Muscle of leg (tissue), 11 donors: Measurements from ENCODE around the gene TAS2R40. TPM values are rescaled to one million over a fixed set of nuclear protein-coding genes. Genes with fewer than 3 reads are reported as not detected.
A peak's percentile ranks its signal among the peaks of the same experiment; 100 is the strongest.

ENCODE experiments used
- DNase-seq: peaks from one replicate; pipeline ENCODE4 v3.0.0; 2013
- H3K27ac ChIP-seq: one replicate; pipeline ENCODE4 v1.5.1; 2013; ENCODE audit warnings: mild to moderate bottlenecking, low read length, control low read depth
- H3K27me3 ChIP-seq: one replicate; pipeline ENCODE4 v1.6.1; 2013; ENCODE audit warnings: low read length; ENCODE audit not compliant: control insufficient read depth, insufficient read depth
- H3K36me3 ChIP-seq: one replicate; pipeline ENCODE4 v1.6.1; 2013; ENCODE audit warnings: low read length; ENCODE audit not compliant: control insufficient read depth, insufficient read depth
- H3K4me1 ChIP-seq: one replicate; pipeline ENCODE4 v1.6.1; 2013; ENCODE audit warnings: low read length; ENCODE audit not compliant: control insufficient read depth, insufficient read depth
- H3K4me3 ChIP-seq: one replicate; pipeline ENCODE4 v1.5.1; 2013; ENCODE audit warnings: low read length, control low read depth
- H3K9me3 ChIP-seq: replicated peaks from 2 replicates; pipeline ENCODE4 v1.6.1; 2013; ENCODE audit warnings: low read depth, low read length; ENCODE audit not compliant: control insufficient read depth
- WGBS: methylation state at CpG from one replicate; pipeline ENCODE4 v1.1.5; 2013; ENCODE audit warnings: missing lambda C conversion rate; ENCODE audit not compliant: insufficient coverage; 5-methylcytosine and 5-hydroxymethylcytosine counted together
- polyA plus RNA-seq, 8 donors: library from polyadenylated mRNA; unstranded; fragments of 120-200 nt; gene quantifications; one replicate each; pipeline versions ENCODE4 v1.2.1 to v1.2.3, GENCODE V29; 2013; ENCODE audit warnings: inconsistent platforms in 1 of 8, low replicate concordance in 1 of 8; ENCODE audit not compliant: insufficient read length in 8 of 8, insufficient read depth in 1 of 8
- total RNA-seq: library from RNA; stranded (reverse); fragments of 120-200 nt; gene quantifications from one replicate; pipeline ENCODE4 v1.2.4, GENCODE V29; 2013

Gene TAS2R40
- total and polyA plus RNA-seq, 9 donors: not detected

- WGBS: no CpG with 5 or more reads among the region's 3 CpGs
- no peak overlapping the region for H3K27ac ChIP-seq
- no peak overlapping the region for H3K4me3 ChIP-seq
- H3K9me3 ChIP-seq: peaks cover 7% of the 10 kb centered on the region
- peaks cover 2% of the 10 kb centered on the region for H3K4me1 ChIP-seq
- H3K36me3 ChIP-seq: no peaks in the 10 kb centered on the region
- no peaks in the 10 kb centered on the region for H3K27me3 ChIP-seq
- no peak for DNase-seq
Measured at GRCh38 chr7:143236408-143236990, 14.7 kb downstream of the TAS2R40 start.

- no peak overlapping the region for H3K4me3 ChIP-seq
- no peaks in the 10 kb centered on the region for H3K27me3 ChIP-seq
- peaks cover 7% of the 10 kb centered on the region for H3K9me3 ChIP-seq
- peaks cover 2% of the 10 kb centered on the region for H3K4me1 ChIP-seq
- DNase-seq: peak; percentile 41
- H3K27ac ChIP-seq: no peak overlapping the region
- no peaks in the 10 kb centered on the region for H3K36me3 ChIP-seq
Measured at GRCh38 chr7:143237366-143237765, 15.5 kb downstream of the TAS2R40 start.

- DNase-seq: no peak
- no CpG with 5 or more reads among the region's 1 CpG for WGBS
- H3K36me3 ChIP-seq: no peaks in the 10 kb centered on the region
- peaks cover 7% of the 10 kb centered on the region for H3K9me3 ChIP-seq
- peaks cover 5% of the 10 kb centered on the region for H3K4me1 ChIP-seq
- no peak overlapping the region for H3K4me3 ChIP-seq
- H3K27me3 ChIP-seq: no peaks in the 10 kb centered on the region
- no peak overlapping the region for H3K27ac ChIP-seq
Measured at GRCh38 chr7:143238289-143238980, 16.6 kb downstream of the TAS2R40 start.

GRCh38 chr7:143239813-143240212 is 18.0 kb downstream of the TAS2R40 start:
- Histone ChIP-seq H3K4me3 (no peak overlapping the region), H3K4me1 (peaks cover 5% of the 10 kb centered on the region), H3K9me3 (peaks cover 7% of the 10 kb centered on the region), H3K27ac (no peak overlapping the region), H3K36me3 (no peaks in the 10 kb centered on the region), H3K27me3 (no peaks in the 10 kb centered on the region)
- DNase-seq: peak; percentile 57

- Histone ChIP-seq H3K36me3 (no peaks in the 10 kb centered on the region), H3K27ac (peak overlapping the region; percentile 31), H3K9me3 (peaks cover 7% of the 10 kb centered on the region), H3K27me3 (no peaks in the 10 kb centered on the region), H3K4me3 (no peak overlapping the region), H3K4me1 (peaks cover 5% of the 10 kb centered on the region)
- DNase-seq: peak; percentile 89
- whole genome bisulfite sequencing: 3% methylated on average over 4 of the region's 9 CpGs
Measured at GRCh38 chr7:143240291-143241168, 18.7 kb downstream of the TAS2R40 start.

- H3K27ac ChIP-seq: no peak overlapping the region
- no peaks in the 10 kb centered on the region for H3K36me3 ChIP-seq
- H3K27me3 ChIP-seq: no peaks in the 10 kb centered on the region
- DNase-seq: no peak
- H3K4me1 ChIP-seq: peaks cover 5% of the 10 kb centered on the region
- WGBS: 100% methylated on average over 3 of the region's 11 CpGs
- H3K9me3 ChIP-seq: peaks cover 2% of the 10 kb centered on the region
- H3K4me3 ChIP-seq: no peak overlapping the region
Measured at GRCh38 chr7:143242306-143242705, 20.5 kb downstream of the TAS2R40 start.

- H3K27me3 ChIP-seq: no peaks in the 10 kb centered on the region
- peaks cover 5% of the 10 kb centered on the region for H3K4me1 ChIP-seq
- H3K27ac ChIP-seq: no peak overlapping the region
- no peaks in the 10 kb centered on the region for H3K36me3 ChIP-seq
- H3K4me3 ChIP-seq: no peak overlapping the region
- WGBS: 80% methylated on average over 1 of the region's 7 CpGs
- H3K9me3 ChIP-seq: no peaks in the 10 kb centered on the region
- DNase-seq: no peak
Measured at GRCh38 chr7:143243111-143243510, 21.3 kb downstream of the TAS2R40 start.

- no CpG with 5 or more reads among the region's 3 CpGs for WGBS
- H3K27ac ChIP-seq: no peak overlapping the region
- peaks cover 5% of the 10 kb centered on the region for H3K4me1 ChIP-seq
- no peaks in the 10 kb centered on the region for H3K27me3 ChIP-seq
- no peak overlapping the region for H3K4me3 ChIP-seq
- H3K36me3 ChIP-seq: no peaks in the 10 kb centered on the region
- no peaks in the 10 kb centered on the region for H3K9me3 ChIP-seq
- no peak for DNase-seq
Measured at GRCh38 chr7:143243614-143244013, 21.8 kb downstream of the TAS2R40 start.

GRCh38 chr7:143244321-143244720 is 22.5 kb downstream of the TAS2R40 start:
- Histone ChIP-seq H3K36me3 (no peaks in the 10 kb centered on the region), H3K27ac (no peak overlapping the region), H3K9me3 (no peaks in the 10 kb centered on the region), H3K4me1 (peaks cover 5% of the 10 kb centered on the region), H3K27me3 (no peaks in the 10 kb centered on the region), H3K4me3 (no peak overlapping the region)
- no CpG with 5 or more reads among the region's 1 CpG for WGBS
- DNase-seq: no peak

- H3K27ac ChIP-seq: no peak overlapping the region
- WGBS: no CpG with 5 or more reads among the region's 3 CpGs
Measured at GRCh38 chr7:143245123-143245522, 23.3 kb downstream of the TAS2R40 start.

More at GRCh38 chr7:143245123-143245522, 23.3 kb downstream of the TAS2R40 start:
- no peak overlapping the region for H3K4me3 ChIP-seq
- DNase-seq: no peak
- no peaks in the 10 kb centered on the region for H3K36me3 ChIP-seq
- H3K27me3 ChIP-seq: no peaks in the 10 kb centered on the region
- H3K9me3 ChIP-seq: no peaks in the 10 kb centered on the region
- H3K4me1 ChIP-seq: peaks cover 5% of the 10 kb centered on the region
